HG03469 (cell line): Measurements from ENCODE around the gene ARRDC5.
"Not testable (repeated sequence)": the region's sequence is repeated elsewhere in the genome, so short reads cannot be mapped to it uniquely, and the experiment has no call there.

Experiments used
- ATAC-seq: cut with Tn5 transposase; IDR thresholded peaks from one replicate; pipeline ENCODE4 v1.9.1; 2021; ENCODE audit warnings: mild to moderate bottlenecking, moderate library complexity, moderate number of reproducible peaks; ENCODE audit not compliant: unreplicated experiment

ARRDC5 gene

GRCh38 chr19:4910594-4911281 is 8.0 kb upstream of the ARRDC5 start:
- no peak for ATAC-seq

- ATAC-seq: no peak
These were observed 7.3 kb upstream of the ARRDC5 start for GRCh38 chr19:4909897-4910593.

- ATAC-seq: no peak
These were observed 6.6 kb upstream of the ARRDC5 start, which contains the start of gene UHRF1 for GRCh38 chr19:4909156-4909896. UHRF1 (plus strand) TSS chr19:4909501; CDS start chr19:4910886, 1,385 bp downstream.

DNA sequence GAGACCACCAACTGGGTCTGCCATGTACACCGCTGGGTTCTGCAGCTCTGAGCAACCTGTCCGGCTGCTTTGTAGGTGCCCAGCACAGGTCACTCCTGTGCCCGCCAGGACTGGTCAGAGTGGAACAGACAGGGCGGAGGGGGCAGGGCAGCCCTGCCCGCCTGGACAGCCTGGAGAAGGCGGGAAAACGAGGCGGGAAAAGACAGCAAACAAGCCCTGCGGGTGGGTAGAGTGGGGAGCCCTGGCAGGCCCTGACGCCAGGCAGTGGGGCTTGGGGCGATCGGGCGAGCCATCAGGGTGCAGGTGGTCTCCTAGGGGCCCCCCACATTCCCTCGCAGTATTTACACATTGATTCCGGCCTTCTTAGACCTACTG is 6.1 kb upstream of the ARRDC5 start:
- no peak for ATAC-seq

GRCh38 chr19:4908360-4908759 is 5.7 kb upstream of the ARRDC5 start:
- no peak for ATAC-seq

- no peak for ATAC-seq
These were observed 4.3 kb upstream of the ARRDC5 start for GRCh38 chr19:4906963-4907362.

- no peak for ATAC-seq
These were observed 1.8 kb upstream of the ARRDC5 start for GRCh38 chr19:4904481-4904880.

DNA sequence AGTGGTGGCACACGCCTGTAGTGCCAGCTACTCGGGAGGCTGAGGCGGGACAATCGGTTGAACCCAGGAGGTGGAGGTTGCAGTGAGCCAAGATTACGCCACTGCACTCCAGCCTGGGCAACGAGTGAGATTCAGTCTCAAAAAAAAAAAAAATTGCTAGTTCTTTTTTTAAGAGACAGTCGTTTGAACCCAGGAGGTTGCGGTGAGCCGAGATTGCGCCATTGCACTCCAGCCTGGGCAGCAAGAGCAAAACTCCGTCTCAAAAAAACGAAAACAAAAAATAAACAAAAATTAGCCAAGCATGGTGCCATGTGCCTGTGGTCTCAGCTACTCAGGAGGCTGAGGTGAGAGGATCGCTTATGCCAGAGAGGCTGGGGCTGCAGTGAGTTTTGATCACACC is 1.8 kb downstream of the ARRDC5 start:
- not testable (repeated sequence) for ATAC-seq

- ATAC-seq: no peak
These were observed 5.5 kb downstream of the ARRDC5 start for GRCh38 chr19:4897146-4897545.

DNA sequence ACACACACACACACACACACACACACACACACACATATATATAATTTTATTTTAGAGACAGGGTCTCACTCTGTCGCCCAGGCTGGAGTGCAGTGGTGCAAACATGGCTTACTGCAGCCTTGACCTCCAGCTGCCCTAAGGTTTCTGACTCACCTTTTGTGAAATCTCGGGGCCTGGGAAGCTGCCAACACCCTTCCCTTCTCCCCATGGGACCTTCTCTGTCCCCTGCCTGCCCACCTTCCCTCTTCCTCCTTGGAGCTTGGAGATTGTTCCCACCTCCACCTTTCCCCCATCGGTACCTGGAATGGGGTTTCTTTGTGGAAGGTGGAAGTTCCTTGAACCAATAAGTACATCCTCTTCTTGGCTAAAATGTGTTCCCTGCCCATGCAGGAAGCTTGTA is 6.3 kb downstream of the ARRDC5 start:
- ATAC-seq: no peak

DNA sequence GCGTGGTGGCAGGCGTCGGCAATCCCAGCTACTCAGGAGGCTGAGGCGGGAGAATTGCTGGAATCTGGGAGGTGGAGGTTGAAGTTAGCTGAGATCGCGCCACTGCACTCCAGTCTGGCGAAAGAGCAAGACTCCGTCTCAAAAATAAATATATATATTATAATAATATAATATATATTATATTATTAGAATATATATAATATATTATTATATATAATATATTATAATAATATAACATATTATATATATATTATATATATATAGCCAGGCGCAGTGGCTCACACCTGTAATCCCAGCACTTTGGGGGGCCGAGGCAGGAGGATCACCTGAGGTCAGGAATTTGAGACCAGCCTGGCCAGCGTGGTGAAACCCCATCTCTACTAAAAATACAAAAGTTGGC is 9.7 kb downstream of the ARRDC5 start:
- ATAC-seq: not testable (repeated sequence)

- no peak for ATAC-seq
These were observed 11.6 kb downstream of the ARRDC5 start for GRCh38 chr19:4891066-4891465.

GRCh38 chr19:4889034-4889815 is 13.5 kb downstream of the ARRDC5 start:
- ATAC-seq: no peak

- ATAC-seq: not testable (repeated sequence)
These were observed 14.9 kb downstream of the ARRDC5 start for GRCh38 chr19:4887803-4888202.

- ATAC-seq: not testable (repeated sequence)
These were observed 17.7 kb downstream of the ARRDC5 start for GRCh38 chr19:4884993-4885392.

- not testable (repeated sequence) for ATAC-seq
These were observed 19.8 kb downstream of the ARRDC5 start for GRCh38 chr19:4882874-4883273.

DNA sequence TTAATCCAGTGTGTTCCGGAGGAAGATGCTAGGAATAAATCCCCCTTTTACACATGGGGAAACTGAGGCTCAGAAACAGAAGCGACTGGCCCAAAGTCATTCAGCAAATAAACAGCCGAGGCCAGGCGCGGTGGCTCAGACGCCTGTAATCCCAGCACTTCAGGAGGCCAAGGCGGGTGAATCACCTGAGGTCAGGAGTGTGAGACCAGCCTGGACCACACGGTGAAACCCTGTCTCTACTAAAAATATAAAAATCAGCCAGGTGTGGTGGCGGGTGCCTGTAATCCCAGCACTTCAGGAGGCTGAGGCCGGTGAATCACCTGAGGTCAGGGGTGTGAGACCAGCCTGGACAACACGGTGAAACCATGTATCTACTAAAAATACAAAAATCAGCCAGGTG is 23.7 kb downstream of the ARRDC5 start:
- ATAC-seq: no peak

GRCh38 chr19:4878491-4878968 is 24.2 kb downstream of the ARRDC5 start:
- ATAC-seq: no peak

DNA sequence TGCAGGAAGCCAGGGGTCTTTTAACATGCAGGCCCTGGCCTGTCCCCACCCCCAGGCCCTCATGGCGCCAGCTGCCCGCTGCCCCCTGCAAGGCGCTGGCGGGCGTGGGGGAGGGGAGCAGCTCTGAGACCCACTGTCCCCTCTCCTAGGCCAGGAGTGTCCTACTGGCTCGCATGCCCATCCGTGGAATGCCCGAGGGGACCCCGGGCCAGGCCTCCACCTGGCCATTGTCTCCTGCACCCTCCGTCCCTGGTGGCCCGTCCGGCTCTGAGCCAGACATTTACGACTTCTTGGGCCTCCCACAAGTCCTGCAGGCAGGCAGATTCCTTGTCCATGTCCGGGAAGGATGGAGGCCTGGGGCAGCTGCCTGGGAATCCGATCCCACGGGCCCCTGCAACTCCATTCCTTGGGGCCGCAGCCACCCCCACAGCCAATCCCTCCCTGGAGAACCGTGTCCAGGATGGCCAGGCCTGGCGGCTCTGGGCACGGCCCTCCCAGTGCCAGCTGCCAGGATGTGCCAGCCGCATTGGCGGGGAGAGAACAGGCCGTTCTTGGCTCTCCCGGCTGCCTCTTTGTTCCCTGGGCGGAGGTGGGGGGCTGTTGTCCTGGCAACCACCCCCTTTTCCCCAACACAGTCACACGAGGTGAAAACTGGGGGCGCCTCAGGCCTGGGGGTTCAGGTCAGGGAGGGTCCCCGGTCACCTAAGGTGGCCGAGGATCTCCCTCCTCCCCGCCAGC is 24.8 kb downstream of the ARRDC5 start:
- no peak for ATAC-seq

DNA sequence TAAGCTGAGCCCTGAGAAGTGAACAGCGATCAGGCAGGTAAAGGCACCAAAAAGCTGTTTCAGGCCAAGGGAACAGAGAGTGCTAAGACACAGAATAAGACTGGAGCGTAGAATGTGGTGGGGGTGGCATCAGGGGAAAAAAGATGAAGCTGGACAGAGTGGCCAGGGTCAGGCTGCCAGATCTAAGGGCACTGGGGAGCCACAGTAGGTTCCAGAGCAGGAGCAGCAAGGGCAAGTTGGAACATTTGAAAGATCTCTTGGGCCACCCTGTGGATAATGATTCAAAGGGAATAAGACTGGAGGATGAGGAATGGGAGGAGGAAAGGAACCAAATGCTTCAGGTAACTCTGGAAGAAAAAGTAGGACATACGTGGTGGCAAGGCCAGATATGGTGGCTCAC is 28.8 kb downstream of the ARRDC5 start:
- no peak for ATAC-seq
